Mesenchymal stem cell (in vitro differentiated cells and primary cell): Measurements from ENCODE around the gene STK40.

Experiments used
- DNase-seq: peaks from one replicate; pipeline ENCODE4 v3.0.0-alpha.2; 2013
- H2AFZ ChIP-seq: one replicate; pipeline ENCODE4 v1.6.1; 2013; ENCODE audit warnings: low read depth, mild to moderate bottlenecking, control low read depth, inconsistent platforms, low read length, moderate library complexity
- H2AK5ac ChIP-seq: 2 replicates; pipeline ENCODE4 v1.6.1; 2013; ENCODE audit warnings: low read length, moderate library complexity, mild to moderate bottlenecking, inconsistent platforms; ENCODE audit not compliant: severe bottlenecking
- H2BK120ac ChIP-seq: one replicate; pipeline ENCODE4 v1.6.1; 2013; ENCODE audit warnings: low read depth, mild to moderate bottlenecking, inconsistent platforms, low read length, moderate library complexity
- H2BK12ac ChIP-seq, 2 experiments: one replicate each; pipeline ENCODE4 v1.6.1; 2013; ENCODE audit warnings: inconsistent platforms in 2 of 2, low read length in 2 of 2, mild to moderate bottlenecking in 2 of 2, moderate library complexity in 2 of 2, control low read depth in 1 of 2
- H2BK15ac ChIP-seq: one replicate; pipeline ENCODE4 v1.6.1; 2013; ENCODE audit warnings: mild to moderate bottlenecking, low read depth, inconsistent platforms; ENCODE audit not compliant: poor library complexity, severe bottlenecking
- H2BK5ac ChIP-seq: 2 replicates; pipeline ENCODE4 v1.6.1; 2013; ENCODE audit warnings: low read depth, mild to moderate bottlenecking, low read length, control low read depth, inconsistent platforms; ENCODE audit not compliant: poor library complexity, severe bottlenecking
- H3K14ac ChIP-seq, 2 experiments: one replicate each; pipeline ENCODE4 v1.6.1; 2013; ENCODE audit warnings: inconsistent platforms in 2 of 2, low read length in 2 of 2, control low read depth in 1 of 2, mild to moderate bottlenecking in 1 of 2, moderate library complexity in 1 of 2
- H3K18ac ChIP-seq, 2 experiments: one replicate each; pipeline ENCODE4 v1.6.1; 2013; ENCODE audit warnings: inconsistent platforms in 2 of 2, low read length in 2 of 2, control low read depth in 1 of 2, low read depth in 1 of 2, mild to moderate bottlenecking in 1 of 2
- H3K23ac ChIP-seq, 2 experiments: one replicate each; pipeline ENCODE4 v1.6.1; 2013; ENCODE audit warnings: inconsistent platforms in 2 of 2, low read length in 2 of 2, mild to moderate bottlenecking in 2 of 2, moderate library complexity in 2 of 2, control low read depth in 1 of 2
- H3K27ac ChIP-seq: 2 replicates; pipeline ENCODE4 v1.5.1; 2013; ENCODE audit warnings: mild to moderate bottlenecking, moderate library complexity, low read length, control low read depth, inconsistent platforms; ENCODE audit not compliant: poor library complexity, severe bottlenecking
- H3K27me3 ChIP-seq, 2 experiments: 2 replicates each; pipeline versions ENCODE4 v1.6.1 to v1.7.0; 2013; ENCODE audit warnings: low read length in 2 of 2, mild to moderate bottlenecking in 2 of 2, moderate library complexity in 2 of 2, control low read depth in 1 of 2, inconsistent platforms in 1 of 2; ENCODE audit not compliant: control insufficient read depth in 1 of 2, insufficient read depth in 1 of 2
- H3K36me3 ChIP-seq, 2 experiments: 2 replicates each; pipeline versions ENCODE4 v1.6.1 to v1.7.0; 2013; ENCODE audit warnings: low read length in 2 of 2, control low read depth in 1 of 2, inconsistent platforms in 1 of 2, low read depth in 1 of 2, mild to moderate bottlenecking in 1 of 2; ENCODE audit not compliant: insufficient read depth in 2 of 2, control insufficient read depth in 1 of 2
- H3K4ac ChIP-seq, 2 experiments: one replicate each; pipeline ENCODE4 v1.6.1; 2013; ENCODE audit warnings: inconsistent platforms in 2 of 2, low read length in 2 of 2, mild to moderate bottlenecking in 2 of 2, moderate library complexity in 2 of 2, control low read depth in 1 of 2, low read depth in 1 of 2
- H3K4me1 ChIP-seq: 2 replicates; pipeline ENCODE4 v1.6.1; 2013; ENCODE audit warnings: low read depth, low read length, control low read depth; ENCODE audit not compliant: control insufficient read depth, insufficient read depth
- H3K4me2 ChIP-seq: 2 replicates; pipeline ENCODE4 v1.6.1; 2013; ENCODE audit warnings: low read length, mild to moderate bottlenecking, inconsistent platforms; ENCODE audit not compliant: poor library complexity, severe bottlenecking
- H3K4me3 ChIP-seq, 2 experiments: 2 replicates each; pipeline versions ENCODE4 v1.5.1 to v1.7.0; 2013; ENCODE audit warnings: low read length in 2 of 2, mild to moderate bottlenecking in 2 of 2, control low read depth in 1 of 2, low read depth in 1 of 2; ENCODE audit not compliant: insufficient read depth in 1 of 2
- H3K79me1 ChIP-seq: replicated peaks from 2 replicates; pipeline ENCODE4 v1.6.1; 2013; ENCODE audit warnings: mild to moderate bottlenecking, control low read depth, low read length, inconsistent platforms; ENCODE audit not compliant: poor library complexity, severe bottlenecking
- H3K9ac ChIP-seq: 2 replicates; pipeline ENCODE4 v1.7.0; 2013; ENCODE audit warnings: mild to moderate bottlenecking, low read length, moderate library complexity
- H3K9me3 ChIP-seq: 2 replicates; pipeline ENCODE4 v1.7.0; 2013; ENCODE audit warnings: mild to moderate bottlenecking, low read length; ENCODE audit not compliant: control insufficient read depth
- H4K8ac ChIP-seq: one replicate; pipeline ENCODE4 v1.6.1; 2013; ENCODE audit warnings: inconsistent platforms, mild to moderate bottlenecking, low read length, moderate library complexity
- H4K91ac ChIP-seq: one replicate; pipeline ENCODE4 v1.6.1; 2013; ENCODE audit warnings: mild to moderate bottlenecking, low read length, inconsistent platforms
- WGBS: methylation state at CpG from one replicate; pipeline ENCODE4 v1.1.7; 2013; ENCODE audit warnings: mixed read lengths; 5-methylcytosine and 5-hydroxymethylcytosine counted together

The STK40 gene

GRCh38 chr1:36421649-36422048 lies 35.9 kb upstream of the STK40 start:
- H2BK12ac ChIP-seq, result no peak overlapping the region
- H4K8ac ChIP-seq, result no peak overlapping the region
- no peak for DNase-seq
- H3K4me2 ChIP-seq, result no peak overlapping the region
- no peak overlapping the region for H3K27ac ChIP-seq
- no peak overlapping the region for H3K4me3 ChIP-seq
- no peak overlapping the region for H3K4ac ChIP-seq
- H2AK5ac ChIP-seq, result no peak overlapping the region
- H2AFZ ChIP-seq, result no peak overlapping the region
- no peak overlapping the region for H2BK5ac ChIP-seq
- peaks cover 3% of the 10 kb centered on the region for H3K79me1 ChIP-seq
- H2BK120ac ChIP-seq, result no peak overlapping the region
- H3K23ac ChIP-seq, result no peak overlapping the region
- peaks cover 16 to 46% of the 10 kb centered on the region in 2 experiments for H3K36me3 ChIP-seq
- H3K14ac ChIP-seq, result no peak overlapping the region
- H2BK15ac ChIP-seq, result no peak overlapping the region
- H3K9me3 ChIP-seq, result no peaks in the 10 kb centered on the region
- H4K91ac ChIP-seq, result no peak overlapping the region
- H3K27me3 ChIP-seq, result no peaks in the 10 kb centered on the region
- peaks cover 2% of the 10 kb centered on the region for H3K4me1 ChIP-seq
- H3K9ac ChIP-seq, result no peak overlapping the region
- WGBS, result 94% methylated on average over 6 of the region's 7 CpGs
- no peak overlapping the region for H3K18ac ChIP-seq

DNA sequence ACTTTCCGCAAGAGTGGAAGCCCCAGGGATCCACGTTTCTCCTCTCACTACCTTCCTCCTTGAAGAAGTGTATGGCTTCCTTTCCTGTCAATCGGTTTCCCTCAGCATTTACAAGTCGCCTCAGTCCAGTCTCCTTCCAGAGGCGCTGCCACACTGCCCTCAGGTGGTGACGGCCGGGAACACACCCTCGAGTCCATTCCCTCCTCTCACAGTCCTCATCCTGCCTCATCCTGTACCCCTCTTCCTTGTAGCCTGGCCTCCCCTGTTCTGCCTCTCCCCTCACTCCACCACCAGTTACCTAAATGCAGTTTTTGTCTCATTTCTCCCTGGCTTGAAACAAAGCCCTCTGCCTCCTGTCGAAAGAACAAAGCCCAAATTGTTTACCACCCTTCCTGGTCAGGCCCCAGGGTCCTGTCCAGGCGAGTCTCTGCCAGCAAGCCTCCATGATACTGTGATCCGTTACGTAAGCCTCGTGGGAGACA lies 35.2 kb upstream of the STK40 start:
- H3K9me3 ChIP-seq, result no peaks in the 10 kb centered on the region
- no peak overlapping the region for H2BK120ac ChIP-seq
- H3K14ac ChIP-seq, result no peak overlapping the region
- no peak overlapping the region for H4K8ac ChIP-seq
- H2BK12ac ChIP-seq, result peak overlapping the region in 1 of 2 experiments; percentile 69
- H3K18ac ChIP-seq, result peak overlapping the region in 1 of 2 experiments; percentile 37
- no peaks in the 10 kb centered on the region for H3K27me3 ChIP-seq
- no peak overlapping the region for H2BK5ac ChIP-seq
- H3K9ac ChIP-seq, result peak overlapping the region; percentile 56
- 27% methylated on average over 13 of the region's 13 CpGs for WGBS
- H2AFZ ChIP-seq, result no peak overlapping the region
- H3K4me3 ChIP-seq, result peak overlapping the region in 1 of 2 experiments; percentile 45
- no peak overlapping the region for H4K91ac ChIP-seq
- H3K27ac ChIP-seq, result no peak overlapping the region
- peaks cover 15 to 49% of the 10 kb centered on the region in 2 experiments for H3K36me3 ChIP-seq
- H2BK15ac ChIP-seq, result no peak overlapping the region
- H3K23ac ChIP-seq, result no peak overlapping the region
- H3K4ac ChIP-seq, result no peak overlapping the region
- H3K4me2 ChIP-seq, result no peak overlapping the region
- peaks cover 2% of the 10 kb centered on the region for H3K4me1 ChIP-seq
- DNase-seq, result peak; percentile 86
- no peaks in the 10 kb centered on the region for H3K79me1 ChIP-seq
- peak overlapping the region; percentile 51 for H2AK5ac ChIP-seq

GRCh38 chr1:36420409-36420808 lies 34.7 kb upstream of the STK40 start:
- Histone ChIP-seq H4K8ac (no peak overlapping the region), H3K23ac (no peak overlapping the region), H2AK5ac (no peak overlapping the region), H3K18ac (no peak overlapping the region), H2AFZ (no peak overlapping the region), H2BK12ac (no peak overlapping the region), H4K91ac (no peak overlapping the region), H3K4ac (no peak overlapping the region), H2BK5ac (no peak overlapping the region), H3K36me3 (peaks cover 15 to 52% of the 10 kb centered on the region in 2 experiments), H3K14ac (no peak overlapping the region), H3K9me3 (no peaks in the 10 kb centered on the region), H3K4me2 (no peak overlapping the region), H2BK15ac (no peak overlapping the region), H2BK120ac (no peak overlapping the region), H3K79me1 (no peaks in the 10 kb centered on the region), H3K27me3 (no peaks in the 10 kb centered on the region), H3K4me1 (peaks cover 2% of the 10 kb centered on the region), H3K4me3 (peak overlapping the region in 1 of 2 experiments; percentile 45), H3K9ac (peak overlapping the region; percentile 56), H3K27ac (peak overlapping the region; percentile 33)
- DNase-seq, result no peak
- WGBS, result 79% methylated on average over 5 of the region's 5 CpGs

DNA sequence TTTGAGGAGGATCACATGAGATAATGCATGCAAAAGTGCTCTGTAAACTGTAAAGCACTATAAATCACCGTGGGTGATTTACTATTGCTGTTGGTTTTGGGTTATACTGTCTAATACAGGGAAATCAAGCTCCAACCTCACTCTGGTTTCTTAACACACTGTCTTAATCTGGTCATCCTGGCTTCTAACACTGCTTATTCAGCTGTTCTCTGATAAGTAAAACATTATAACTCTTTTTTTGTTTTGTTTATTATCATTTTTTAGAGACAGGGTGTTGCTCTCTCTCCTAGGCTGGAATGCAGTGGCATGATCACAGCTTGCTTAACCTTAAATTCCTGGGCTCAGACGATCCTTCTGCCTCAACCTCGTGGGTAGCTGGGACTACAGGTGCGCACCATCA lies 33.8 kb upstream of the STK40 start:
- H3K23ac ChIP-seq, result no peak overlapping the region
- H3K4me2 ChIP-seq, result no peak overlapping the region
- no peak overlapping the region for H3K4me3 ChIP-seq
- H2BK15ac ChIP-seq, result no peak overlapping the region
- H3K9ac ChIP-seq, result no peak overlapping the region
- H3K14ac ChIP-seq, result no peak overlapping the region
- H3K18ac ChIP-seq, result no peak overlapping the region
- H2BK5ac ChIP-seq, result no peak overlapping the region
- H3K4me1 ChIP-seq, result peaks cover 2% of the 10 kb centered on the region
- no peak overlapping the region for H2BK120ac ChIP-seq
- no peaks in the 10 kb centered on the region for H3K9me3 ChIP-seq
- WGBS, result 85% methylated on average over 3 of the region's 4 CpGs
- H3K27me3 ChIP-seq, result no peaks in the 10 kb centered on the region
- no peak overlapping the region for H2BK12ac ChIP-seq
- H3K27ac ChIP-seq, result no peak overlapping the region
- H2AFZ ChIP-seq, result no peak overlapping the region
- H4K91ac ChIP-seq, result no peak overlapping the region
- peaks cover 15 to 48% of the 10 kb centered on the region in 2 experiments for H3K36me3 ChIP-seq
- H4K8ac ChIP-seq, result no peak overlapping the region
- H3K79me1 ChIP-seq, result no peaks in the 10 kb centered on the region
- H3K4ac ChIP-seq, result no peak overlapping the region
- DNase-seq, result no peak
- H2AK5ac ChIP-seq, result no peak overlapping the region
